DOHH2 (cell line): ENCODE results near the gene ZNF384.

Source experiments
- H3F3A ChIP-seq: fragments of 200-600 bp; sonication (generic), shearing (Covaris generic); 2 replicates; pipeline ENCODE4 v1.6.0; 2016; ENCODE audit warnings: antibody characterized with exemption, mild to moderate bottlenecking; ENCODE audit not compliant: control insufficient read depth, insufficient read depth
- H3K27ac ChIP-seq: fragments of 200-600 bp; sonication (generic); 2 replicates; pipeline ENCODE4 v1.5.1; 2014; ENCODE audit warnings: low read depth, mild to moderate bottlenecking, low read length, moderate library complexity
- H3K27me3 ChIP-seq: fragments of 200-600 bp; sonication (generic); 2 replicates; pipeline ENCODE4 v1.6.1; 2014; ENCODE audit warnings: mild to moderate bottlenecking, low read length, mixed read lengths; ENCODE audit not compliant: control insufficient read depth
- H3K36me3 ChIP-seq: fragments of 200-600 bp; sonication (generic); 2 replicates; pipeline ENCODE4 v1.6.1; 2014; ENCODE audit warnings: mild to moderate bottlenecking, low read length, moderate library complexity, mixed read lengths; ENCODE audit not compliant: control insufficient read depth
- H3K4me1 ChIP-seq: fragments of 200-600 bp; sonication (generic); 2 replicates; pipeline ENCODE4 v1.6.1; 2014; ENCODE audit warnings: mild to moderate bottlenecking, low read length, mixed read lengths; ENCODE audit not compliant: control insufficient read depth
- H3K4me2 ChIP-seq: fragments of 200-600 bp; sonication (generic); 2 replicates; pipeline ENCODE4 v1.6.0; 2014; ENCODE audit warnings: mild to moderate bottlenecking, low read length, moderate library complexity
- H3K4me3 ChIP-seq: fragments of 200-600 bp; sonication (generic); 2 replicates; pipeline ENCODE4 v1.5.1; 2014; ENCODE audit warnings: mild to moderate bottlenecking, low read length, mixed read lengths
- H3K79me2 ChIP-seq: fragments of 200-600 bp; sonication (generic); 2 replicates; pipeline ENCODE4 v1.6.1; 2014; ENCODE audit warnings: mild to moderate bottlenecking, low read length, mixed read lengths; ENCODE audit not compliant: control insufficient read depth
- H3K9me2 ChIP-seq: fragments of 200-600 bp; sonication (generic); replicated peaks from 2 replicates; pipeline ENCODE4 v1.6.1; 2014; ENCODE audit warnings: mild to moderate bottlenecking, low read length, mixed read lengths; ENCODE audit not compliant: control insufficient read depth
- H3K9me3 ChIP-seq: fragments of 200-600 bp; sonication (generic); 2 replicates; pipeline ENCODE4 v1.6.1; 2014; ENCODE audit warnings: antibody characterized with exemption, low read length, mixed read lengths; ENCODE audit not compliant: control insufficient read depth, insufficient read depth
- H4K20me1 ChIP-seq: fragments of 200-600 bp; sonication (generic); 2 replicates; pipeline ENCODE4 v1.6.0; 2014; ENCODE audit warnings: low read depth, mild to moderate bottlenecking, antibody characterized with exemption, low read length, moderate library complexity; ENCODE audit not compliant: control insufficient read depth, insufficient read depth
- CTCF ChIP-seq: fragments of 200-600 bp; sonication (generic); IDR thresholded peaks from one replicate; pipeline ENCODE4 v1.5.1; 2014; ENCODE audit warnings: antibody characterized with exemption, mild to moderate bottlenecking, low read depth, low read length; ENCODE audit not compliant: poor library complexity, severe bottlenecking
- EZH2phosphoT487 ChIP-seq: fragments of 200-600 bp; sonication (generic); IDR thresholded peaks from 2 replicates; pipeline ENCODE4 v1.6.1; 2017; ENCODE audit warnings: borderline replicate concordance, mild to moderate bottlenecking, antibody characterized with exemption, low read length, moderate library complexity, mixed read lengths

ZNF384 gene

GRCh38 chr12:6688543-6688998 lies 604 bp downstream of the ZNF384 start:
- Histone ChIP-seq H3K9me3 (no peaks in the 10 kb centered on the region), H3K9me2 (no peaks in the 10 kb centered on the region), H3F3A (peaks cover 11% of the 10 kb centered on the region), H3K27me3 (no peaks in the 10 kb centered on the region), H3K27ac (peak overlapping the region; percentile 84), H3K4me1 (peaks cover 62% of the 10 kb centered on the region), H3K4me2 (peak overlapping the region; percentile 74), H4K20me1 (peaks cover 7% of the 10 kb centered on the region), H3K79me2 (peaks cover 80% of the 10 kb centered on the region), H3K4me3 (peak overlapping the region; percentile 87), H3K36me3 (peaks cover 57% of the 10 kb centered on the region)
- TF ChIP-seq CTCF, result no peak
- TF ChIP-seq EZH2phosphoT487, result no peak

DNA sequence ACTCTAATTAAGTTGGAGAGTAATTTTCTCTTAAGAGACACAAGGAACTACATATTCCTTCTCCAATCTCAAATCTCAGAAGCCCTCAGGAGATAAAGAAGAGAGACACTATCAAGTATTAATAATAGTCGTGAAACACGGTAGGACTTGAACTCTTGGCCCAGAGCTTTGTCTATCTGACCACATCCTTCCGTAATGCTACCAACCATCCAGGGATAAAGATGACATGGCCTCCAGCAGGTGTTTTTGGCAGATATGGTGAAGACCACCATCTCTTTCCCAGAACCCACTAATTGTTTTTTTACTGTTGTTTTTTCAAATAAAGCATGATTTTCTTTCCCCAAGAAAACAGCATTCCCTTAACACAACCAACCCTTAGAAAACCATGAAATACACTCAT lies 3.4 kb downstream of the ZNF384 start:
- Histone ChIP-seq H3K36me3 (peaks cover 65% of the 10 kb centered on the region), H3K4me3 (no peak overlapping the region), H3K4me2 (peak overlapping the region; percentile 74), H3K4me1 (peaks cover 53% of the 10 kb centered on the region), H3K9me3 (no peaks in the 10 kb centered on the region), H3K9me2 (no peaks in the 10 kb centered on the region), H3K27me3 (no peaks in the 10 kb centered on the region), H3K27ac (no peak overlapping the region), H4K20me1 (peaks cover 7% of the 10 kb centered on the region), H3K79me2 (peaks cover 96% of the 10 kb centered on the region), H3F3A (peaks cover 11% of the 10 kb centered on the region)
- no peak for TF ChIP-seq EZH2phosphoT487
- TF ChIP-seq CTCF, result no peak

DNA sequence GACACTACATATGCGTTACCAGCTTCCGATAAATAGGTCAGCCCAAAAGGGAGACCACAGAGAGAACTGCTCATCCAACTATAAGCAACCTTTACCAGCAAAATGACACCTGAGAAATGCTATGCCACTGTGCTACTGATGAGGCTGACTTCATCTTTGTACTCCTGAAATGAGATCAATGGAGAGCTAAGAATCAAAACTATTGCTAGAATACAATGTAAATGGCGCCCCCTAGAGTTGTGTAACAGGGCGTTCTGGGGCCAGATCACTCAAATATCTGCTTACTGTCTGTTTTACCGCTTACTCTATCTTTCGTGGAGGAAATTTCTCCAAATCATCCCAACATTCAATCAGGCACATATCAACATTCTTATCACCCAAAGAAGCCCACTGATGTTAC lies 4.6 kb downstream of the ZNF384 start:
- no peak for TF ChIP-seq EZH2phosphoT487
- peak; percentile 84 for TF ChIP-seq CTCF
- H3K9me2 ChIP-seq, result no peaks in the 10 kb centered on the region
- H3K36me3 ChIP-seq, result peaks cover 72% of the 10 kb centered on the region
- H3K4me3 ChIP-seq, result no peak overlapping the region
- H4K20me1 ChIP-seq, result peaks cover 7% of the 10 kb centered on the region
- H3K4me1 ChIP-seq, result peaks cover 45% of the 10 kb centered on the region
- peaks cover 95% of the 10 kb centered on the region for H3K79me2 ChIP-seq
- no peak overlapping the region for H3K27ac ChIP-seq
- no peak overlapping the region for H3K4me2 ChIP-seq
- peaks cover 11% of the 10 kb centered on the region for H3F3A ChIP-seq
- H3K27me3 ChIP-seq, result no peaks in the 10 kb centered on the region
- no peaks in the 10 kb centered on the region for H3K9me3 ChIP-seq
